Measurements from ENCODE around the gene NIT2. TPM values are rescaled to one million over a fixed set of nuclear protein-coding genes. Genes with fewer than 3 reads are reported as not detected.

Gene NIT2
- total RNA-seq, 2 donors from 2014 or later: 35.5 to 48.1 TPM

GRCh38 chr3:100370756-100371155 lies 36.2 kb downstream of the NIT2 start:
- no peaks in the 10 kb centered on the region for H3K9me3 ChIP-seq (ENCODE audit: control insufficient read depth, low read length)
- DNase-seq: no peak
- no peak overlapping the region for H3K27ac Mint-ChIP-seq
- no peak overlapping the region for H3K27ac ChIP-seq (ENCODE audit: low read depth, low read length)
- H3K4me3 Mint-ChIP-seq: no peak overlapping the region
- H3K4me3 ChIP-seq (ENCODE audit: low read length): no peak overlapping the region
- TF ChIP-seq CTCF (conservative IDR thresholded peaks at IDR 0.05): no peak
- H3K9me3 Mint-ChIP-seq: no peaks in the 10 kb centered on the region
- no peaks in the 10 kb centered on the region for H3K27me3 ChIP-seq (ENCODE audit: control insufficient read depth, insufficient read depth, low read length, poor library complexity, severe bottlenecking)
- H3K4me1 ChIP-seq (ENCODE audit: control insufficient read depth, insufficient read depth, low read length): no peaks in the 10 kb centered on the region
- no peaks in the 10 kb centered on the region for H3K27me3 Mint-ChIP-seq (ENCODE audit: insufficient read depth)
- H3K4me1 Mint-ChIP-seq: no peaks in the 10 kb centered on the region
- H3K36me3 ChIP-seq (ENCODE audit: control insufficient read depth, insufficient read depth, low read length): peaks cover 91% of the 10 kb centered on the region
- peaks cover 55% of the 10 kb centered on the region for H3K36me3 Mint-ChIP-seq (ENCODE audit: low read depth)
- 71 to 88% methylated on average over 1 of the region's 1 CpG for WGBS, 2 experiments (ENCODE audit: insufficient coverage in 1 of 2, insufficient read length in 1 of 2)
- H3K9ac ChIP-seq (ENCODE audit: extremely low read depth, low read length, poor library complexity, severe bottlenecking): no peak overlapping the region

- Histone ChIP-seq H3K9me3 (ENCODE audit: control insufficient read depth, low read length) (no peaks in the 10 kb centered on the region), H3K9ac (ENCODE audit: extremely low read depth, low read length, poor library complexity, severe bottlenecking) (no peak overlapping the region), H3K4me3 (ENCODE audit: low read length) (no peak overlapping the region), H3K4me1 (ENCODE audit: control insufficient read depth, insufficient read depth, low read length) (no peaks in the 10 kb centered on the region), H3K27ac (ENCODE audit: low read depth, low read length) (no peak overlapping the region), H3K36me3 (ENCODE audit: control insufficient read depth, insufficient read depth, low read length) (peaks cover 85% of the 10 kb centered on the region), H3K27me3 (ENCODE audit: control insufficient read depth, insufficient read depth, low read length, poor library complexity, severe bottlenecking) (no peaks in the 10 kb centered on the region)
- no peaks in the 10 kb centered on the region for H3K27me3 Mint-ChIP-seq (ENCODE audit: insufficient read depth)
- no peak overlapping the region for H3K4me3 Mint-ChIP-seq
- peaks cover 61% of the 10 kb centered on the region for H3K36me3 Mint-ChIP-seq (ENCODE audit: low read depth)
- H3K9me3 Mint-ChIP-seq: no peaks in the 10 kb centered on the region
- no peak overlapping the region for H3K27ac Mint-ChIP-seq
- H3K4me1 Mint-ChIP-seq: no peaks in the 10 kb centered on the region
- DNase-seq: no peak
- no peak for TF ChIP-seq CTCF (conservative IDR thresholded peaks at IDR 0.05)
These were observed 40.0 kb downstream of the NIT2 start for GRCh38 chr3:100374521-100374920.

DNA sequence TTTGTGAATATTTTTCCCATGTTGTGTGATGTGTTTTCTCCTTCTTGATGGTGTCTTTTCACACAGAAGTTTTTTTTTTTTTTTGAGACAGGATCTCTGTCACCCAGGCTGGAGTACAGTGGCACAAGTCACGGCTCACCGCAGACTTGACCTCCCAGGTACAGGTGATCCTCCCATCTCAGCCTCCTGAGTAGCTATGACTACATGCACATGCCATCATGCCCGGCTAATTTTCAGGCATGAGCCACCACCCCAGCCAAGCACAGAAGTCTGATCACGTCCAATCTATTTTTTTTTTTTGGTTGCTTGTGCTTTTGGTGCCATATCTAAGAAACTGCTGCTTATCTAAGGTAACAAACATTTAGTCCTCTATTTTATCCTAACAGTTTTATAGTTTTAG lies 41.7 kb downstream of the NIT2 start:
- H3K27me3 ChIP-seq (ENCODE audit: control insufficient read depth, insufficient read depth, low read length, poor library complexity, severe bottlenecking): no peaks in the 10 kb centered on the region
- Mint-ChIP-seq H3K36me3 (ENCODE audit: low read depth) (peaks cover 69% of the 10 kb centered on the region), H3K9me3 (no peaks in the 10 kb centered on the region), H3K27ac (no peak overlapping the region), H3K27me3 (ENCODE audit: insufficient read depth) (no peaks in the 10 kb centered on the region), H3K4me3 (no peak overlapping the region), H3K4me1 (no peaks in the 10 kb centered on the region)
- H3K4me3 ChIP-seq (ENCODE audit: low read length): no peak overlapping the region
- no peak for TF ChIP-seq CTCF (conservative IDR thresholded peaks at IDR 0.05)
- no peak overlapping the region for H3K9ac ChIP-seq (ENCODE audit: extremely low read depth, low read length, poor library complexity, severe bottlenecking)
- WGBS, 2 experiments (ENCODE audit: insufficient coverage in 1 of 2, insufficient read length in 1 of 2): 95 to 100% methylated on average over 2 to 4 of the region's 4 CpGs
- no peaks in the 10 kb centered on the region for H3K9me3 ChIP-seq (ENCODE audit: control insufficient read depth, low read length)
- DNase-seq: no peak
- H3K27ac ChIP-seq (ENCODE audit: low read depth, low read length): no peak overlapping the region
- H3K36me3 ChIP-seq (ENCODE audit: control insufficient read depth, insufficient read depth, low read length): peaks cover 84% of the 10 kb centered on the region
- no peaks in the 10 kb centered on the region for H3K4me1 ChIP-seq (ENCODE audit: control insufficient read depth, insufficient read depth, low read length)
